ENCODE results near the gene MNT.

MNT gene

GRCh38 chr17:2380226-2380922, 20.5 kb downstream of the MNT start:
- DNase-seq, result no peak

DNA sequence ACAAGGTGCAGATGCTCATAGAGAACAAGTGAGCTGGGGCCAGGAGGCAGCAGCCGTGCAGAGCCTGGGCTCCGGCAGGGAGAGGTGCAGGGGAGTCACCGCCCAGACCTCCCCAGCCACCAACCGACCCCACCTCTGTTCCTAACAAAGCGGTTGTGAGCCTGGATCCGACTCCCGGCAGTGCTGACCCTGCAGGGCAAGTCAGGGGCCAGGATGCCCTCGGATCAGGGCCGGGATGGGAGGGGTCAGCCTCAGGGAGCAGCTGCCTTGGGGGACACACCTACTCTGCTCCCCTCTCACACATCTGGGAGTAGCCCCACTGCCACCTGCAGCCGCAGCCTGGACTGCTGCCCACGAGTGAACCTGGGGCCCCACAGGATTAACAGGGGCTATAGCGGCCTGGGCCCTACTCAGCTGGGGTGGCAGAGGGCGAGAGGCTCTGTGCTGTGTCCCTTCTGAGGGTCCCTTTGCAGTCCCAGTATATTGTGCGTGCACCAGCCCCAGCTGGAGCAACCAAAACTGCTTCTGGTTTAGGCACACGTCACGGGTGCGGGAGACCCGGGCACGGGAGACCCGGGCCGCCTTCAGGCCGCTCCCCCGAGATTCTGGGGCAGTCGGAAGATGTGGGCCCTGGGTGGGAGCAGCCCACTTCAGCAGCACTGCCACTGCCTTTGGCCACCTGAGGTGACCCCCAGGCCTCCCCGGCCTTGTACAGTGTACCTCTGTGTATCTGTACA, 21.2 kb downstream of the MNT start:
- DNase-seq, result no peak

DNA sequence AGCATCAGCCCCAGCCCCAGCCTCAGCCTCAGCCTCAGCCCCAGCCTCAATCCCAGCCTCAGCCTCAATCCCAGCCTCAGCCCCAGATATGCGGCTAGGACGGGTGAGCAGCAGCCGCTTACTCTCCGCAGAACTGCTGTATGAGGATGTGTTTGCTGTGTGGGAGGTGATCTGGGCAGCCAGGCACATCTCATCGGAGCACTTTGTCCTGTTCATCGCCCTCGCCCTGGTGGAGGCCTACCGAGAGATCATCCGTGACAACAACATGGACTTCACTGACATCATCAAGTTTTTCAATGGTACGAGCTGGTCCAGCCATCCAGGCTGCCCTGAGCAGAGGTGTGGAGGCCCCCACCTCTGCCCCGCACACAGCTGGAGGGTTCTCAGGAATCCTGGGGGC, 22.0 kb downstream of the MNT start:
- no peak for DNase-seq

- no peak for DNase-seq
These were observed 23.2 kb downstream of the MNT start for GRCh38 chr17:2377659-2378058.

DNA sequence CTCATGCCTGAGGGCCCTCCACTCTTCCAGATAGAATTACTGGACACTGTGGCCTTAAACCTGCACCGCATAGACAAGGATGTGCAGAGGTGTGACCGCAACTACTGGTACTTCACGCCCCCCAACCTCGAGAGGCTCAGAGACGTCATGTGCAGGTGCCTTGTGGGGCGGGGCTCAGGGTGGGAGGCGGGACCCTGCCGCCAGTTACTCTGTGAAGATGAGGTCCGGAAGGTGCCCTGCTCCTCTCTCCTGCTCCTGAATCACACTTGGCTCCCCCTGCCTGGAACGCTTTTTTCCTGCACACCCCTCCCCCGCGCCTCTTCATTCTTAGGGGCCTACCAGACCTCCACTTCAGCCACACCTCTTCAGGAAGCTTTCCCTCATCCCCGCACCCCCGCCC, 24.8 kb downstream of the MNT start:
- no peak for DNase-seq

DNA sequence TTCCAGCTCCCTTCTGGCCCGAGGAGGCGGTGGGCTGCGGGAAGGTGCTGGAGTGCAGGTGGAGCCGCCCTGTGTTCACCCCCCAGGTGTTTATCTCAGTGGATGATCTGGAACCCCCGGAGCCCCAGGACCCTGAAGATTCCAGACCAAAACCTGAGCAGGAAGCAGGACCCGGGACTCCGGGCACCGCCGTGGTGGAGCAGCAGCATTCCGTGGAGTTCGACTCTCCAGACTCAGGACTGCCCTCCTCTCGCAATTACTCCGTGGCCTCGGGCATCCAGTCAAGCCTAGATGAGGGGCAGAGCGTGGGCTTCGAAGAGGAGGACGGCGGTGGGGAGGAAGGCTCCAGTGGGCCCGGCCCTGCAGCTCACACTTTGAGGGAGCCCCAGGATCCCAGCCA, 25.5 kb downstream of the MNT start:
- no peak for DNase-seq

- no peak for DNase-seq
These were observed 26.1 kb downstream of the MNT start for GRCh38 chr17:2374549-2375285.

DNA sequence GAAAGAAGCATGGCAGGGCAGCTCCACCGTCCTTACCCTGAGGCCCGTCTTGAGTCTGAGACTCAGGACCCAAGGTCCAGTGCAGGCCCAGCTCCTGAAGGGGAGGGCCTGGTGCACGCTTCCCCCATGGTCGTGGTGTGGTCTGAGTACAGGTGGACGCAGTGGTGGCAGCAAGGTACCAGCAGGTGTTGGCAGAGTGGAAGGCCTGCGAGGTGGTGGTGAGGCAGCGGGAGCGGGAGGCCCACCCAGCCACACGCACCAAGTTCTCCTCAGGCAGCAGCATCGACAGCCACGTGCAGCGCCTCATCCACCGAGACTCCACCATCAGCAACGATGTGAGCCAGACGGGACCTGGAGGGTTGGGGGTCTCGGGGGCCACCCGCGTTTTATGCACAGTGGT, 27.7 kb downstream of the MNT start:
- DNase-seq, result no peak

GRCh38 chr17:2372681-2373080, 28.2 kb downstream of the MNT start:
- no peak for DNase-seq

- no peak for DNase-seq
These were observed 28.7 kb downstream of the MNT start for GRCh38 chr17:2372180-2372579.

DNA sequence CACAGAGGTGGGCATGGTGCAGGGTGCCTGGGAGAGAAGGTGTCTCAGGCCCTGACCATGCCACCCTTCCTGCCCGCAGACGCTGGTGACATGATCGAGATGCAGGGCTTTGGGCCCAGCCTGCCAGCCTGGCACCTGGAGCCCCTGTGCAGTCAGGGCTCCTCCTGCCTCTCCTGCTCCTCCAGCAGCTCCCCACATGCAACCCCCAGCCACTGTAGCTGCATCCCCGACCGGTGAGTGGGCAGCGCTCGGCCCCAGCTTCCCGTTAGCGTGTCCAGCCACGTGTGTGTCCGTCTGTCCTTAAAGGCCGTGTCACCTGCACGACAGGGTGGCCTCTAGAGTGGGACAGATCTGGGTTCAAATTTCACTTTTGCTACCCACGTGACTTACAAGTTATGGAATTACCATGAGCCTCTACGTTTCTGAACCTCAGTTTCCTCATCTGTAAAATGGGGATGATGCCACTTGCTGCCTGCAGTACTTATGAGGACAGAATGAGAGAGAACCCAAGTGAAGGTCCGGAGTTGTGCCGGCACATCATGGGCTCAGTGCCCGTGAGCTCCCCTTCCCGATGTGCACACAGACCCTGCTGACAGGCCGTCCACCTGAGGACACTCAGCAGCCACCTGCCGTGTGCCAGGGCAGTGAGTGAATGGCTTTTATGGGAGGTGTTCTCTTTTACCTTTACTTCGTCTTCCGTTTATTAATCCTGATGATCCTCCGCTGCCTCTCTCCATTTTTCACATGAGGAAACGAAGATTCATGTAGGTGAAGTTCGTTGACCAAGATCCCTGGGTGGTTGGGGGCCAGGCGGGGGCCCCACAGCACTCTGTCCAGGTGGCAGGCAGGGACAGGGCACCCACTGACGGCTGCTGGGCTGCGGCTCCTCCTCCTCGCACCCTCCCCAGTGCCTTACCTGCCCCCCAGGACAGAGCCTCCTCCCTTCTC, 29.4 kb downstream of the MNT start:
- DNase-seq, result no peak

- no peak for DNase-seq
These were observed 30.7 kb downstream of the MNT start for GRCh38 chr17:2370211-2370589.

- DNase-seq, result peak; percentile 52
These were observed 31.2 kb downstream of the MNT start for GRCh38 chr17:2369551-2370210.

GRCh38 chr17:2369039-2369438, 31.8 kb downstream of the MNT start:
- DNase-seq, result no peak

- DNase-seq, result no peak
These were observed 32.5 kb downstream of the MNT start for GRCh38 chr17:2368359-2368758.

GRCh38 chr17:2366747-2367494, 33.9 kb downstream of the MNT start:
- DNase-seq, result no peak

DNA sequence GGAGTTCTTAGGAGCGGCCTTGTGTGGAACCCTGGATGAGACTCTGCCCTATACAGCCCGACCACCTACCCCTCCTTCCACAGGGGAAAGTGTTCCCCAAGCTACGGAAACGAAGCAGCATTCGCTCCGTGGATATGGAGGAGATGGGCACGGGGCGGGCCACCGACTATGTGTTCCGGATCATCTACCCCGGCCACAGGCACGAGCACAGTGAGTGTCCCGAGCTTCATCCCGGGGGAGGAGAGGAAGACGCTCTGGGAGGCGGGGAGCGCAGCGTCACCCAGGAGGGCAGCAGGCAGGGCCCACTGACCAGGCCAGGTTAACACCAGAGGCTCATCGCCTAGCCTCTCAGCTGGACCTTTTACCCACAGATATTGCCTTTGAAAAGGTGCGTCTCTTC, 35.7 kb downstream of the MNT start:
- no peak for DNase-seq

- DNase-seq, result no peak
These were observed 36.1 kb downstream of the MNT start for GRCh38 chr17:2364763-2365116.

DNA sequence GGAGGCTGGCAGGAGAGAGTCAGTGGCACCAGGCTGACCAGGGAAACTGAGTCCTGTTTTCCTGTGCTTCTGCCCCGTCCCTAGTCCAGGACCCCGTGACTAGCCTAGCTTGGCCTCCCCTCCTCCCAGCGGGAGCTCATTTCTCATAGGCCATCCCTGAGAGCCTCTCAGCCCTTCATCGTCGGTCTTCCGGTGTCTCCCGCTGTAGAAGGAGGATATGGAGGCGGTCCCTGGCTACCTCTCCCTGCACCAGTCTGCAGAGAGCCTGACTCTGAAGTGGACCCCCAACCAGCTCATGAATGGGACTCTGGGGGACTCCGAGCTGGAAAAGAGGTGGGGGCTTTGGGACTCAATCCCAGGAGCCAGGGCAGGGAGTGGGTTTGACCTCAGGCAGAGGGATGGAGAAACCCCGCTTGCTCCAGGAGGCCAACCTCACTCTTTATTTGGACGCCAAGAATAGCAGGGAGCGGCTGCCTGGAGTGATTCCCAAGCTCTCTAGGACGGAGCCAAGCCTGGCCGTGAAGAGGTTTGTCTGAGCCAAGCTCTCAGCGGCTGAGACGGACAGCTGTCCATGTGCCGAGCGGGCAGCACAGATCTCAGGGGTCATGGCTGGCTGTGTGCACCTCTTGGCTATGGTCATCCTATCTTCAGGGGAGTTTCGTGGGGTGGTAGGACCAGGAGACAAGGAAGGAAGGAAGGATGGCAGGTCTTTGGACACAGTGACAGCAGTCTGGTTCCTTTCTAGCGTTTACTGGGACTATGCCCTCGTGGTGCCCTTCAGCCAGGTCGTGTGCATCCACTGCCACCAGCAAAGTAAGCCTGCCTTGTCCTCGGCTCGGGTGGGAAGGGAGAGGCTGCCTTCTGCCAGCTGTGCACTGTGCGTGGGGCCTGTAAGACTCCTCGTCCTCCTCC, 36.8 kb downstream of the MNT start:
- peak; percentile 60 for DNase-seq

- DNase-seq, result no peak
These were observed 37.5 kb downstream of the MNT start for GRCh38 chr17:2363318-2363717.

GRCh38 chr17:2362881-2363280, 38.0 kb downstream of the MNT start:
- no peak for DNase-seq

Data from right hindlimb (tissue), 1 donor.